ENCODE results near the gene TAP2.
"Not testable (repeated sequence)": the region's sequence is repeated elsewhere in the genome, so short reads cannot be mapped to it uniquely, and the experiment has no call there.

The TAP2 gene

GRCh38 chr6:32832535-32832934 lies 6.0 kb downstream of the TAP2 start:
- no peak for DNase-seq

GRCh38 chr6:32830936-32831335 lies 7.6 kb downstream of the TAP2 start:
- no peak for DNase-seq

GRCh38 chr6:32830017-32830416 lies 8.5 kb downstream of the TAP2 start:
- DNase-seq = no peak

- no peak for DNase-seq
Measured at GRCh38 chr6:32829495-32829894, 9.0 kb downstream of the TAP2 start.

- DNase-seq = no peak
Measured at GRCh38 chr6:32827025-32827424, 11.5 kb downstream of the TAP2 start.

GRCh38 chr6:32825966-32826365 lies 12.6 kb downstream of the TAP2 start:
- DNase-seq = no peak

- no peak for DNase-seq
Measured at GRCh38 chr6:32819729-32820128, 18.8 kb downstream of the TAP2 start.

GRCh38 chr6:32818867-32819266 lies 19.7 kb downstream of the TAP2 start:
- no peak for DNase-seq

GRCh38 chr6:32816746-32817204 lies 21.8 kb downstream of the TAP2 start, which contains the start of gene HLA-DOB:
Gene HLA-DOB, minus strand, starts transcription at chr6:32817002. Its CDS starts 51 bp downstream, at chr6:32816951.
- DNase-seq = no peak

GRCh38 chr6:32815996-32816395 lies 22.5 kb downstream of the TAP2 start:
- DNase-seq = no peak

- DNase-seq = no peak
Measured at GRCh38 chr6:32815115-32815514, 23.4 kb downstream of the TAP2 start.

- DNase-seq = no peak
Measured at GRCh38 chr6:32814145-32814544, 24.4 kb downstream of the TAP2 start.

GRCh38 chr6:32809171-32809570 lies 29.4 kb downstream of the TAP2 start:
- DNase-seq = no peak

- DNase-seq = no peak
Measured at GRCh38 chr6:32807020-32807580, 31.4 kb downstream of the TAP2 start.

- DNase-seq = not testable (repeated sequence)
Measured at GRCh38 chr6:32805404-32805803, 33.1 kb downstream of the TAP2 start.

GRCh38 chr6:32803416-32803815 lies 35.1 kb downstream of the TAP2 start:
- no peak for DNase-seq

- no peak for DNase-seq
Measured at GRCh38 chr6:32799740-32800139, 38.8 kb downstream of the TAP2 start.

GRCh38 chr6:32799168-32799567 lies 39.4 kb downstream of the TAP2 start:
- DNase-seq = no peak

- DNase-seq = peak; percentile 84 to 86
Measured at GRCh38 chr6:32796848-32797776, 41.4 kb downstream of the TAP2 start.

- DNase-seq = no peak
Measured at GRCh38 chr6:32794510-32794909, 44.0 kb downstream of the TAP2 start.

- DNase-seq = no peak
Measured at GRCh38 chr6:32792901-32793435, 45.6 kb downstream of the TAP2 start.

- no peak for DNase-seq
Measured at GRCh38 chr6:32790306-32790705, 48.2 kb downstream of the TAP2 start.
